ENCODE results near the gene ZNF621.

ZNF621 gene

DNA sequence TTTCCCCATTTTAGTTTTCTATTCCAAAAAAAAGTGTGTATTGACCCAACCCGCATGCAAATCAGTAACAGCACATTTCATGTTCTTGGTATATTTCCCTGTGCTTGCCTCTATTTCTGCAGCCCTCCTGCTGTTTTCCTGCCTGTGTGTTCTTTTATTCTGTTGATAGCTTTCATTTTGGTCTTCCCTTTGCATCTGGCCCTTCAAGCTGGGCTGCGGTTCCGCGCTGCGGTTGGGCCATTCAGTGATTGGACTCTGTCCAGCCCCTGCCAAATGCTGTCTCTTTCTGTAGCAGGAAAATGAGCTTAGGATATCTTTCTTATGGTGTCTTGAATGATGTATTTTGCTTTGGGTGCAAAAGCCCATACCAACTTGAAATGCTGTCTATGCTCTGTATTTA is 49.9 kb downstream of the ZNF621 start:
- peaks cover 4% of the 10 kb centered on the region for H3K27me3 Mint-ChIP-seq
- H3K27ac Mint-ChIP-seq: no peak overlapping the region
- H3K36me3 Mint-ChIP-seq (ENCODE audit: low read depth): no peaks in the 10 kb centered on the region
- no peaks in the 10 kb centered on the region for H3K4me1 Mint-ChIP-seq (ENCODE audit: low read depth)
- H3K9me3 Mint-ChIP-seq: no peaks in the 10 kb centered on the region
- H3K4me3 Mint-ChIP-seq: no peak overlapping the region

DNA sequence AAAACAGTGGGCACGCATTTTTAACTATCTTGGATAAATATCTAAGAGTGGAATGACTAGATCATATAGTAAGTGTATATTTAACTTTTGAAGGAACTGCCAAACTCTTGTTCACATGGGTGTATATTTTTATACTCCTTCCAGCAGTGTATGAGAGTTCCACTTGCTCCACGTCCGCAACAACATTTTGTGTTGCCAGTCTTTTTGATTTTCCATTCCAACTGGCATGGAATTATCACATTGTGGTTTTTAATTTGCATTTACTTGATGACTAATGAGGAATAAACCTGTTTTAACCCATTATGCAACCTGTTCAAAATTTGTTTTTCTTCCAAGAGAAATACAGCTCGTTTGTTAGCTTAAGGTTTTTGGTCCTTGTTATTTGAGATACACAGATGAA is 51.6 kb downstream of the ZNF621 start:
- Mint-ChIP-seq H3K36me3 (ENCODE audit: low read depth) (no peaks in the 10 kb centered on the region), H3K9me3 (no peaks in the 10 kb centered on the region), H3K4me1 (ENCODE audit: low read depth) (no peaks in the 10 kb centered on the region), H3K4me3 (no peak overlapping the region), H3K27me3 (peaks cover 4% of the 10 kb centered on the region), H3K27ac (no peak overlapping the region)

DNA sequence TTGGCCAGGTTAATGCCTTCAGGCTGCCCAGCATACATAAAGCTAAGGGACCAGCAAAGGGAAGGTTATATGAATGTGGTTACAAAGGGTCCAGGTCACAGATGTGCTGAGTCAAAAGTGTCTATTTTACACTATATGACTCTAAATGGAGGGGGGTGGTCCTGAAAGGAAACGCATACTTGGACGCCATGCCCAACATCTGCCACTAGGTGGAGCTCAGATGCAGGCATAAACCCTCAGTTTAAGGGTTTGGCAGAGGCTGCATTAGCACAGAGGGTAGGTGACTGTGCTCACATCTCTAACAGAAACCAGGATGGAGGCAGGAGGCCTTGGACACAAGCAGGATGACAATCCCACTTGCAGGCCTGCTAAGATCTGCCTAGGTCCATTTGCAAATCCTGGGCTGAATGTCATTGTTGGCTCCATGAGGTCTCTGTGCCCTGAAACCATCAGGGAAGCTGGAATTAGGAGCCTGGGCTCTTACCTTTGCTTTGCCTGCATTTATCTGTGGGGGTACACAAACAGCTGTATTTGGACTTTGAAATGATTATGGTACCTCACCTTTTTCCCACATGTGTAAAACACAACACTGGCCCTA is 55.8 kb downstream of the ZNF621 start:
- Mint-ChIP-seq H3K36me3 (ENCODE audit: low read depth) (no peaks in the 10 kb centered on the region), H3K27me3 (no peaks in the 10 kb centered on the region), H3K4me1 (ENCODE audit: low read depth) (no peaks in the 10 kb centered on the region), H3K27ac (no peak overlapping the region), H3K9me3 (no peaks in the 10 kb centered on the region), H3K4me3 (no peak overlapping the region)

- Mint-ChIP-seq H3K27ac (no peak overlapping the region), H3K27me3 (no peaks in the 10 kb centered on the region), H3K36me3 (ENCODE audit: low read depth) (no peaks in the 10 kb centered on the region), H3K4me3 (no peak overlapping the region), H3K4me1 (ENCODE audit: low read depth) (no peaks in the 10 kb centered on the region), H3K9me3 (no peaks in the 10 kb centered on the region)
These were observed 56.4 kb downstream of the ZNF621 start for GRCh38 chr3:40581166-40581565.

GRCh38 chr3:40582401-40583027 is 57.8 kb downstream of the ZNF621 start:
- H3K4me3 Mint-ChIP-seq: no peak overlapping the region
- H3K27ac Mint-ChIP-seq: no peak overlapping the region
- H3K9me3 Mint-ChIP-seq: no peaks in the 10 kb centered on the region
- H3K27me3 Mint-ChIP-seq: no peaks in the 10 kb centered on the region
- no peaks in the 10 kb centered on the region for H3K36me3 Mint-ChIP-seq (ENCODE audit: low read depth)
- no peaks in the 10 kb centered on the region for H3K4me1 Mint-ChIP-seq (ENCODE audit: low read depth)

GRCh38 chr3:40583691-40584090 is 58.9 kb downstream of the ZNF621 start:
- H3K4me1 Mint-ChIP-seq (ENCODE audit: low read depth): no peaks in the 10 kb centered on the region
- no peak overlapping the region for H3K27ac Mint-ChIP-seq
- no peak overlapping the region for H3K4me3 Mint-ChIP-seq
- no peaks in the 10 kb centered on the region for H3K36me3 Mint-ChIP-seq (ENCODE audit: low read depth)
- no peaks in the 10 kb centered on the region for H3K9me3 Mint-ChIP-seq
- H3K27me3 Mint-ChIP-seq: no peaks in the 10 kb centered on the region

DNA sequence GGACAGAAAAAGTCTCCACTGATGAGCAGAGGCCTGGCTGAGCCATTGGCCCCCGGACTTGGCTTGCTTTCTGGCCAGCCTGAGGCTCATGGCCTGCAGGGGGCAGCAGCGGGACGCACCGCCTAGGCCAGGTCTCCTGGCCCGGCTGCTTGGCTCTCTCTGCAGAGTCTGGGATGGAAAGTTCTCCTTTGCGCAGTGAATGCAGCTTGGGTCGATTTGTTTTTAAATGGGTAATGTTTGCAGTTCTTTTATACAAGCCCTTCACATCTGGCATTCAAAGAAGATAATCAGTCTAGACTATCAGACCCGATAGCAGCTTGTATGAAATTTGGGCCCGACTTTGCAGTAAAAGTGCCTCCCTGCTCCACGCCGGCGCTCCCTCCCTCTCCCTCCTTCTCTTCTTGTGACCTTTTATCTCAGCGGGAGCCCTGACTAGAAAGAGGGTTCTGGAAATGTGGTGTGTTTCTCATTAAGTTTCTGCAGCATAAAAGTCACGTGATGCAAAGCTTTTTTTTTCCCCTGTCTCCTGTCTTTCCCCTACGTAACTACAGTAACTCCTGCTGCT is 59.9 kb downstream of the ZNF621 start:
- Mint-ChIP-seq H3K4me1 (ENCODE audit: low read depth) (no peaks in the 10 kb centered on the region), H3K36me3 (ENCODE audit: low read depth) (no peaks in the 10 kb centered on the region), H3K4me3 (no peak overlapping the region), H3K27me3 (no peaks in the 10 kb centered on the region), H3K27ac (no peak overlapping the region), H3K9me3 (no peaks in the 10 kb centered on the region)

DNA sequence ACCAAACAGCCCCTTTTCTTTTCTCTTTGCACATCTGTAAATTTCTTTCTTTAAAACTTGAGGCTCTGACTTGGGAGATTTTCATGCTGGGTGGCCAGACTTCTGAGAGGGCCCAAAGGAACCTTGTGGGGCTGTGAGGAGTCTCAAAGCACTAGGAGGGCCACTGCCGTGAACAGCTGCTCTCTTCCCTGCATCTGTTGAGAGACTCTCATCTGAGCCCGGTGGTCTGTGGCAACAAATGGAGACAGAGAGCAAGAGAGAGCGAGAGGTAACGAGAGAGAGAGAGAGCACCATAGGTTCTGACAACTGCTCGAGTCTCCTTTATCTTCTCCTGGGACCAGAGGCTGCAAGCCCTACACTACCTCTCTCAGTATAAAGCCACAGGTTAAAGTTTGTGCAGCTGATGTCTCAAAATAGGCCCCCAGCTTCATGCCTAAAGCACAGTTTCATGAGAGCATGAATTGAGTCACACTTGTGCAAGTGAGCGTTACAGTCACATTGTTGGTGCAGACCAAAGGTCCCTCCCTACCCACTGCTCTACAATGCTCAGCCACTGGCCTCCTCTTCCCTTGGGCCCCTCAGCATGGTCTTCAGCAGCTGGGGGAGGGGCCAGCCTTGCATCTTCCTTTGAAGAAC is 60.7 kb downstream of the ZNF621 start:
- Mint-ChIP-seq H3K9me3 (no peaks in the 10 kb centered on the region), H3K4me1 (ENCODE audit: low read depth) (no peaks in the 10 kb centered on the region), H3K27ac (no peak overlapping the region), H3K27me3 (no peaks in the 10 kb centered on the region), H3K4me3 (no peak overlapping the region), H3K36me3 (ENCODE audit: low read depth) (no peaks in the 10 kb centered on the region)

GRCh38 chr3:40586901-40587300 is 62.1 kb downstream of the ZNF621 start:
- no peaks in the 10 kb centered on the region for H3K36me3 Mint-ChIP-seq (ENCODE audit: low read depth)
- H3K9me3 Mint-ChIP-seq: no peaks in the 10 kb centered on the region
- H3K27me3 Mint-ChIP-seq: peaks cover 5% of the 10 kb centered on the region
- H3K4me3 Mint-ChIP-seq: no peak overlapping the region
- H3K4me1 Mint-ChIP-seq (ENCODE audit: low read depth): no peaks in the 10 kb centered on the region
- no peak overlapping the region for H3K27ac Mint-ChIP-seq

GRCh38 chr3:40588406-40588805 is 63.6 kb downstream of the ZNF621 start:
- peaks cover 10% of the 10 kb centered on the region for H3K27me3 Mint-ChIP-seq
- no peaks in the 10 kb centered on the region for H3K9me3 Mint-ChIP-seq
- no peak overlapping the region for H3K27ac Mint-ChIP-seq
- H3K4me3 Mint-ChIP-seq: no peak overlapping the region
- no peaks in the 10 kb centered on the region for H3K4me1 Mint-ChIP-seq (ENCODE audit: low read depth)
- H3K36me3 Mint-ChIP-seq (ENCODE audit: low read depth): no peaks in the 10 kb centered on the region
